C4-2B (cell line): ENCODE measurements around the gene MAFB.

ENCODE experiments used
- CTCF ChIP-seq: fragments of 450-650 bp; conservative IDR thresholded peaks from 2 replicates; pipeline ENCODE4 v1.5.1; 2017; ENCODE audit warnings: mild to moderate bottlenecking
- ZFX ChIP-seq: fragments of 450-650 bp; IDR thresholded peaks from 2 replicates; pipeline ENCODE4 v1.6.1; 2017

DNA sequence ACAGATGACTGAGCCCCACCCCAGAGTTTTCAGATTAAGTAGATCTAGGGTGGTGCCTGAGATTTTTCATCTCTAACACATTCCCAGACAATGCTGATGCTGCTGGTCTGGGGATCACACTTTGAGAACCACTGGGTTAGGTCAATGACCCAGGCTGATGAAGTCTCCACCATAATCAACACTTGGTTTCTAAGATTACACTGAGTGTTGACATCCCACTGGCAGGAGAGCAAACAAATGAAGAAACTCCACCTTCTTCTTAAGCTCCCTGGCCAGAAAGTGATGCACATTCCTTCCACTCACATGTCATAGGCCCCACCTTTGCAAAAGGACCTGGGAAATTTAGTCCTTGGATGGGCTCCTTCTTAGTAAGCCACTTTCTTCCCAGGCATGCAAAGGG is 53.1 kb downstream of the MAFB start:
- TF ChIP-seq CTCF (no peak), ZFX (no peak)
